NOMO-1 (cell line): ENCODE data around the gene TUFM.
"Not testable (repeated sequence)": the region's sequence is repeated elsewhere in the genome, so short reads cannot be mapped to it uniquely, and the experiment has no call there.

ENCODE experiments used
- DNase-seq, 2 experiments: peaks; one replicate each; lab custom pipeline; 2025; ENCODE audit not compliant: unreplicated experiment in 2 of 2; lab: John Stamatoyannopoulos, UW

TUFM gene

DNA sequence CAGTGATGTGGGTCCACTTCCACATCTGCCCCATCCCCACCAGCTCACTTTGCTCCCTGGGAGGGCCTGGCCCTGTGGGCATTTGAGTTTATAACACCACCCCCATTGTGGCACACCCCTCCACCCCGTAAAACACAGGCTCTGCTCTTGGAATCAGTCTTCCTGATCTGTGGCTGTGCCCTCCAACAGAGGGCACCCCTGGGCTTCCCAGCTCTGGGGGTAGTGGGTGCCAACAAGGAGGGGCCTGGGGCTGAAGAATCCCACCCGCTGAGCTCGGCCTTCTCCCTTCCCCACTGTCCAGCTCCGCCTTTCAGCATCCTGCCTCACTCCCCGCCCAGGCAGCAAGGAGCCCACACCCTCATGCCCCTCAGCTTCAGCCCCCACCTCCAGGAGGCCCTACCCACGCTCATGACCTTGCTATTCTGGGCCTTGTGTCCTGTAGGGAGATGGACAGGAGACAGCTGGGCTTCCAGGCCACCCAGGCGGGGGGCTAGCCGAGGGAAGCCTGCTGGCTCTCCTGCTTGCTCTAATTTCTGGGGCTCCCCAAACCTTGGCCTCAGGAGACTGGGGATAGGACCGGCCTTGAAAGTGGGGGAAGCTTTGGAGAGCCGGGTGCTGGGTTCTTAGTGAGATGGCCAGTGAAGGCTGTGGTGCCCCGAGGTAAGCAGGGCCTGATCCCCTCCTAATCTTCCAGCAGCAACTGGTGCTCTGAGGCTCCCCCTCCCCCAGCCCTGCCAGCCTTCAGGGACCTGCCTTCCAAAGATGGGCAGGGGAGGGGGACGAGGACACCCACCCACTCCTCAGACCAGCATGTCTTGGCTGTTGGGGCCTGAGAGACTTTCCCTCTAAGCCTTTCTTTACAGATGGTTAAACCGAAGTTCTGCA lies 29.2 kb upstream of the TUFM start:
- DNase-seq = no peak

DNA sequence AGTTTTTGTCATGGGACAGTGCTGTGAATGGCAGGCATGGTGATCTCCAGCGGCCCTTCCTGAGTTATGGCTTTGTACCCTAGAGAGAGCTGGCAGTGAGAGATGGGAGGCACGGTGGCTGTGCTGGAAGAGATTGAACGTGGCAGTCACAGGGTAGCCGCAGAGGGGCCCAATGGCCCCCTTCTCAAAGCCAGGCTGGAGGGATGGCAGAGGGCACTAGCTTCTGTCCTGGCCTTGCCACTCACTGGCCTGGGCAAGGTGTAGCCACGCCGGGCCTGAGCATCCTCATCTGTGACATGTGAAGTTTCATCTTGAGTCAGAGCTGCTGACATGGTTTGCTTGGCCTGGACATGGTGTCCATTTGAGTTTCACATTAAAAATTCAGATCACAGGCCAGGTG lies 28.3 kb upstream of the TUFM start:
- DNase-seq = no peak

DNA sequence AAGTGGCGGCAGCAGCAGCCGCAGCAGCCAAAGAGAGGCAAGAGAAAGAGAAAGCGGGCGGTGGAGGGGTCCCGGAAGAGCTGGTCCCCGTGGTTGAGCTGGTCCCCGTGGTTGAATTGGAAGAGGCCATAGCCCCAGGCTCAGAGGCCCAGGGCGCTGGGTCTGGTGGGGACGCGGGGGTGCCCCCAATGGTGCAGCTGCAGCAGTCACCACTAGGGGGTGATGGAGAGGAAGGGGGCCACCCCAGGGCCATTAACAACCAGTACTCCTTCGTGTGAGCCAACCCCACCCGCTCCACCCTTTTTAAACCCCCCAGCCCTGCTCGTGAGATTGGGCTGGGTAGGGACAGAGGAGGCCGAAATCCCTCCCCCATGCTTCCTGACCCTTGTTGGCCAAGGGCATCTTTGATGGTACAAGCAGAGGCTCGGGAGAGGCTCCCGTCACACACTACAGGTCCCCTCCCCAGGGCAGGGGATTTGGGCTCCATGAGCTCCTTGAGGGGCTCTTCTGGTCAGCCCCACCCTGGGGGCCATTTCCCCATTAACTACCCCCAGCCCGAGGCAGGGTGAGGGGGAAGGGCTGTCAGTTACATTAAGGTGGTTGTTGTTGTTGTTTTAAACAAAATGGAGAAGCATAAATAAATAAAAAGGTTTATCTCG lies 27.5 kb upstream of the TUFM start:
- peak in 1 of 2 experiments; percentile 14 for DNase-seq

DNA sequence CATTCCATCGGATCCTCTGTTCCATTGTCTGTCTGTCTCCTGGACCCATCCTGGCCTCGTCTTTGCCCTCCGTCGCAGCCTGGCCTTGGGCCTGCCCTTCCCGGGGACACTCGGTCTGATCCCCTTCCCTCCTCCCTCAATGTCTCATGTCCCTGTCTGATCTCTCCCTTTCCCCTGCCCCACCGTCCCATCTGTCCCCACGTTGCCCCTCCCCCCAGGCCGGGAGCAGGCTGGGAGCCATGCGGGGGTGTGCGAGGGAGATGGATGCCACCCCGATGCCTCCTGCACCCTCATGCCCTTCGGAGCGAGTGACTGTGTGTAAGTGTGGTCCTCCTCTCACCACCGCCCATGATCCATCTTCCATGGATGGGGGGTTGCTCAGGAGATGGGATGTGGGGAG lies 26.8 kb upstream of the TUFM start:
- no peak for DNase-seq

DNA sequence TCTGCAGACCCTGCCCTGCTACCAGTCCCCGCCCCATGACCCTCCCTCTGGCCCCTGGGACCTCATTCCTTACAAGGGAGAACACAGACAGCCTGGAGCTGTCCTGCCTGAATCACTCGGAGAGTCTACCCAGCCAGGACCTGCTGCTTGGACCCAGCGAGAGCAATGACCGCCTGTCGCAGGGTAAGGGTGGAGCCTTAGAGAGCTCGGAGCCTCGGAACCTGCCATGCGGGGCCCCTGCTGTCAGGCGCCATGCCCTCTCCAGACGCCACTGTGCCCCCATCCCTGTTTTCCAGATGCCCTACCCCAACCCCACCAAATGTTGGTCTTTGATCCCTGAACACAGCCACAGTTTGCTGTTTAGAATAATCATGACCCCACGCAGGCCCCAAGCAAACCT lies 23.1 kb upstream of the TUFM start:
- DNase-seq = no peak

DNA sequence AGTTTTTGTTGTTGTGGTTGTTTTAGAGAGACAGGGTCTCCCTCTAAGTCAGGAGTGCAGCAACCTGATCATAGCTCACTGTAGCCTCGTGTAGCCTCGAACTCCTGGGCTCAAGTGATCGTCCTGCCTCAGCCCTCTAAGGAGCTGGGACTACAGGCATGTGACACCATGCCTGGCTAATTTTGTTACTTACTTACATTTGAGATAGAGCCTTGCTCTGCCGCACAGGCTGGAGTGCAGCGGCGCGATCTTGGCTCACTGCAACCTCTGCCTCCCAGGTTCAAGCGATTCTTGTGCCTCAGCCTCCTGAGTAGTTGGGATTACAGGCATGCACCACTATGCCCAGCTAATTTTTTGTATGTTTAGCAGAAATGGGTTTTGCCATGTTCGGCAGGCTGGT lies 21.5 kb upstream of the TUFM start:
- not testable (repeated sequence) for DNase-seq

DNA sequence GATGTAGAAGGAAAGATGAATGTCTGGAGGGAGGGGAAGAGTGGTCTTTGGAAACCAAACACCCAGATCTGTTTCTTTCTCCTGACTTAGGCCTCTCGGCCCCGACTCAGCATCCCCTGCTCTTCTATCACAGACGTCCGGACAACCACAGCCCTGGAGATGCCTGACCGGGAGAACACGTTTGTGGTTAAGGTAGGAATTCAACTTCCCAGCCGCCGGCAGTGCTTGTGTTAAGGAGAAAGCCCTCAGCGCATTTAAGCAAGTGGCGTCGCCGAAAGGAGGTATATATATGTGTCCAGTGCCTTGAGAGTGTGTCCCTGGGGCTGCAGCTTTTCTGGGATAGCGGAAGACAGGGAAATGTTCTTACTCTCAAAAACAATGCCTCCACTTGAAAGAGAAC lies 21.1 kb upstream of the TUFM start:
- no peak for DNase-seq

DNA sequence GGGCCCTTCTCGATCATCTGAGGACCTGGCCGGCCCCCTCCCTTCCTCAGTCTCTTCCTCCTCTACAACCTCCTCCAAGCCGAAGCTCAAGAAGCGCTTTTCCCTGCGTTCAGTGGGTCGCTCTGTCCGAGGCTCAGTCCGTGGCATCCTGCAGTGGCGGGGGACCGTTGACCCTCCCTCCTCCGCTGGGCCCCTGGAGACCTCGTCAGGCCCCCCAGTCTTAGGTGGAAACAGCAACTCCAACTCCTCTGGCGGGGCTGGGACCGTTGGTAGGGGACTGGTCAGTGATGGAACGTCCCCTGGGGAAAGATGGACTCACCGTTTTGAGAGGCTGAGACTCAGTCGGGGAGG lies 20.3 kb upstream of the TUFM start:
- no peak for DNase-seq

DNA sequence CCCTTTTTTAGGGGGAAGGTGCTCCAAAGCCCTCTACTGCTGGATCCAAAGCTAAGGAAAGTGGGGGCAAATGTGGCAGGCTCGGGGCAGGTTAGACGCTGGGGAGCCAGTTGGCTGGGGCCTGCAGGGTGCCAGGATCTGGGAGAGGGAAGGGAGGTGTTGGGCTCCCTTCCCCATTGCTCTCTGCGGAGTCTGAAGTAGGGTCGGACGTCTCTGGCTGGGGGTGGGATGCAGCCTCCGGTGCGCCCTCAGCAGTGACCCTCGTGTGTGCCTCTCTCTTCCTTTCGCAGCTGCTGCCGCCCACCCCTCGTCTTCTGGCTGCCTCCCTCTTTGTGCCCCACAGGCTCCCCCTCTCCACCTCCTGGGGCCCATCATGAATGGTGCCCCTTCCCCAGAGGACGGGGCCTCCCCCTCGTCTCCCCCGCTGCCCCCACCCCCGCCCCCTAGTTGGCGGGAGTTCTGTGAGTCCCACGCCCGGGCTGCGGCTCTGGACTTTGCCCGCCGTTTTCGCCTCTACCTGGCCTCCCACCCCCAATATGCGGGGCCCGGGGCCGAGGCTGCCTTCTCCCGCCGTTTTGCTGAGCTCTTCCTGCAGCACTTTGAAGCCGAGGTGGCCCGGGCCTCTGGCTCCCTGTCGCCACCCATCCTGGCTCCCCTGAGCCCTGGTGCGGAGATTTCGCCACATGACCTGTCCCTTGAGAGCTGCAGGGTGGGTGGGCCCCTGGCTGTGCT lies 19.7 kb upstream of the TUFM start:
- DNase-seq = no peak

DNA sequence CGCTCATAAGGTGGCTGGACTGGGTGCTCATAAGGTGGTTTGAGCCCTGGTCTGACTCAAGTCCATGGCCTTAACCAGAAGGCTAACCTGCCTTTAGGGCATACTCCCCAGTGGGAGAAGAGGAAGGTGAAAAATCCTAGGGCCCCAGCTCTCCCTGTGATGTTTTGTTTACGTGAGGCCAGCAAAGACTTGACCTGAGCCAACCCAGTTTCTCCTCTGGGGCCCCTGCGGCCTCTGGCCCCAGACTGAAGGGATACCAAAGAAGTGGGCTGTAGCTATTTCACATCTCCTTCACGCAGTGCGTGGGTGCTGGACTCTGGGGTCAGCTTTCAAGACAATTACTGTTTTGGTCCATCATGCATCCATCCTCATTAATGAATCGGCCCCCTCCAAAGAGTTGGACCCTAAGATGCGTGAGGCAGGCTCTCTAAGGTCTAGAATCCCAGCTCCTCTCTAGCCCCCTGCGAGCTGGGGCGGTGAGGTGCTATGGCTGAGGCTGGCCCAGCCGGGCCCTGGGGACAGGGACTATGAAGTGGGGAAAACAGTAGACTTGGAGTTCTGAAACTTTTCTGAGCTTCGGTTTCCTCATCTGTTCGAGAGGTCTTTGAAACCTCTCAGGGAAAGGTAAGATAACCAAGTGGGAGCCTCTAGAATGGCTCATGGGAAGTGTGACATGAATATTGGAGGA lies 19.0 kb upstream of the TUFM start:
- DNase-seq = no peak

DNA sequence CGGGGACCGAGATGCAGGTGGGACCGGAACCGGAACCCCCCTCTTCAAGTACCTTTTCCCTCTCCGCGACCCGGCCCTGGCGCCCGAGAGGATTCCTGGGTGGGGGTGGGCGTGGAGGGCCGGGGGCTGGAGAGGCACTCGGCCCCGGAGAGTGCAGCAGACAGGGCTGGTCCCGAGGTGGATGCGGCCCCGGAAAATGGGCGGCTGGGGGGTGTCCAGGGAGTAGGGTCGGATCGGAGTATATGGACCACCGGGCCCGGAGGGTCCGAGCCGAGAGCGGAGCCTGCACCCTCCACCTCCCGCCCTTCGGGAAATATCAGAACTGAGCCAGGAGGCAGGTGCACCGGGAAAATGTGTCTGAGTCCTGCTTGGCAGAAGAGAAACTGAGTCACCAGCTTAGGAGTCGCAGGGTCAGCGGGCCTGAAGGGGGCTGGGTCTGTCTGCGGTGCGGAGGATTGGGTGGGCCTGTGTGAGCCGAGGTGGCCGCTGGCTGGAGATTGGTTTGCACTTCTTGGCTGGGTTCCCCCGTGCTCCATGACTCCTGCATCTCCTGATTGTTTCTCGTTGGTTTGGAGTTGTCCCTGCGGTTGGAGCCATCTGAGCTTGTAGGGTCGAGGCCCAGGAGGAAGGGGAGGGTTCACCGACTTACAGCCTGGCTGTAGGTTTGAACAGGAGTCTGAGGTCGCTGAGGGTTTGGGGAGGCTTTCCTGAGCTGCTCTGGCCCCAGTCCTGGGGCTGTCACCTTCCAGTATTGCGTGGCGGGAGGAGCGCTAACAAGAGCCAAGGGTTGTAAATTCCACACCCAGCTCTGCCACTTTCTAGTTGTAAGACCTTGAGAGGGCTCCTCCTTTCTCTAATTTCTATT lies 18.0 kb upstream of the TUFM start:
- DNase-seq = no peak

DNA sequence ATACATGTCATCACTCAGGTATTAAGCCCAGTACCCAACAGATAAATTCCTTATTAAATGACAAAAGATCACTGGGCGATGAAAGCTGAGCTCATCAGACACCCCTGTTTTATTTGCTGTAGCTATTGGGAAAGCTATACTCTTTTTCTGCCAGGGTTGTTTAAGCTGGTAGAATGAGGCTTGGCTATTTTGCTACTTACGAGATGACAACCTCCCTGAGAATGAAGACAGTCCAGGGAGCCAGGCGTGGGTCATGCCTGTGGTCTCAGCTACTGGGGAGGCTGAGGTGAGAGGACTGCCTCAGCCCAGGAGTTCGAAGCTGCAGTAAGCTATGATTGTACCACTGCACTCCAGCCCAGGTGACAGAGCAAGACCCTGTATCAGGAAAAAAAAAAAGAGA lies 13.2 kb upstream of the TUFM start:
- no peak for DNase-seq

DNA sequence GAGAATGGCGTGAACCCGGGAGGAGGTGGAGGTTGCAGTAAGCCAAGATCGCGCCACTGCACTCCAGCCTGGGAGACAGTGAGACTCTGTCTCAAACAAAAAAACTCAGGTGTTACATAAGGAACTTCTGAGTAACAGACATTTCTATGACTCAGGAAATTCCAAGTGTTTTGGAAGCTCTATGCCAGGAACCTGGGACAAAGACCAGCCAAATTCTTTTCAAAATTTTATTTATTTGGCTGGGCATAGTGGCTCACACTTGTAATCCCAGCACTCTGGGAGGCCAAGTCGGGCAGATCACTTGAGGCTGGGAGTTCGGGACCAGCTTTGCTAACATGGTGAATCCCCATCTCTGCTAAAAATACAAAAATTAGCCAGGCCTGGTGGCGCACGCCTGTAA lies 12.3 kb upstream of the TUFM start:
- DNase-seq = no peak

DNA sequence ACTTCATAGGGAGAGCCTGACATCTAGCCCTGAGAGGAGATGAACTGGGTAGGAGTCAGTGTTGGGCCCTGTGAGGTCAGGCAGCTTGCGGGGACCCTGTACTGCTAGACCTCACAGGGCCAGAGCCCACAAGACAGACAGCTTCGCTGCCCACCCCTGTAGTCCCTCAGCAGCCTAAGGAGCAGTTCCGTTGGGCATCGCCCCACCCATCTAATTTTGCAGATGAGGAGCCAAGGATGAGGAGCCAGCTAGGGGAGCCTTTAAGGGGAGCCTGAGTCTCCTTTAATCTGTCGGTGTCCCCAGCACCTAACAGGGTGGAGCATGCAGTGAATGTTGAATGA lies 755 bp upstream of the TUFM start:
- DNase-seq = no peak

DNA sequence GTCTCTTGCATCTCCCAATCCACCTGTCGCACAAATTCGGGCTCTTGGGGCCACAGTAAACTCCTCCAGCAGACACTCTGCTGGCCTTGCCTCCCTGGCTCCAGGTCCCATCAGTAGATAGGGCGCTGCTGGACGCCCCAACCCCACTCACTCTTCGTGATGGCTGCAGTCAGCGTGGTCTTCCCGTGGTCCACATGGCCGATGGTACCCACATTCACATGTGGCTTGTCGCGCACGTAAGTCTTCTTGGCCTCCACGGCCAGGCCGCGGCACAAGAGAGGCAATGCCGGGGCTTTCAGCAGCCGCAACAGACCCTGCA lies 428 bp downstream of the TUFM start:
- no peak for DNase-seq

DNA sequence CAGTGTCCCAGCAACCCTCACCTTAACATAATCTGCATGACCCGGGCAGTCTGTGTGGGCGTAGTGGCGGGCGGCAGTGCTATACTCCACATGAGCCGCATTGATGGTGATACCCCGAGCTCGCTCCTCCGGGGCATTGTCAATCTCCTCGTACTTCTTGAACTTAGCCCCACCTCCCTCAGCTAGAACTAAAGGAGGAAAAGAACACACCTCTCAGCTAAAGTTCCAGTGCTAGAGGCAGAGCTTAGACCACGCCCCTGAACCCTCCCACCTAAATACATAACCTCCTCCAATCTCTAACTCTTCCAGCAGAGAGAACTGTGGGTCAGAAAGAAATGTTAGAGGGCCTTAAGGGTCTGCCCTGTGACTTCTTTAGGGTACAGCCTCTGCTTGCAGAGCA lies 855 bp downstream of the TUFM start:
- DNase-seq = peak; percentile 24 to 44

DNA sequence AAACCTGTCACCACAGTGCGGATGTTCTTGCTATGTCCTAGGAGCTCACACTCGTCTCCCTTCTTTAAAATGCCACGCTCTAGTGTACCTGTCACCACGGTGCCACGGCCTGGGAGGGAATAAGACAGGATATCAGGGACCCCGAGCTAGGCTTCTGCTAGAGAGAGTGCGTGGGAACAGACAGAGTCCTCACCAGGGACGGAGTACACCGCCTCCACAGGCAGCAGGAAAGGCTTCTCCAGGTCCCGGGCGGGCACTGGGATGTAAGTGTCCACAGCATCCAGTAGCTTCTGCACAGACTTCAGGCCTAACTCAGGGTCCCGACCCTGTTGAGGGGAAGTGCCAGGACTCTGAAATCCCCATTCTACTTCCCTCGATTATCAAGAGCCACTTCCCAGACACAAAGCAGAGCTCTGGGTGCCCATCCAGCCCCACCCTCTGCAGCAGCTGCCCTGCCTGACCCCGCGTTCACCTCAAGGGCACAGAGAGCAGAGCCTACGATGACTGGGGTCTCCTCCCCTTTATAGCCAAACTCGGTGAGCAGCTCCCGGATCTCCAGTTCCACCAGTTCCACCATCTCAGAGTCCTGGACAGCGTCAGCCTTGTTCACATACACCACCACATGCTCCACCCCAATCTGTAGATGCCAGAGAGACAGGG lies 1.8 kb downstream of the TUFM start:
- DNase-seq = no peak

DNA sequence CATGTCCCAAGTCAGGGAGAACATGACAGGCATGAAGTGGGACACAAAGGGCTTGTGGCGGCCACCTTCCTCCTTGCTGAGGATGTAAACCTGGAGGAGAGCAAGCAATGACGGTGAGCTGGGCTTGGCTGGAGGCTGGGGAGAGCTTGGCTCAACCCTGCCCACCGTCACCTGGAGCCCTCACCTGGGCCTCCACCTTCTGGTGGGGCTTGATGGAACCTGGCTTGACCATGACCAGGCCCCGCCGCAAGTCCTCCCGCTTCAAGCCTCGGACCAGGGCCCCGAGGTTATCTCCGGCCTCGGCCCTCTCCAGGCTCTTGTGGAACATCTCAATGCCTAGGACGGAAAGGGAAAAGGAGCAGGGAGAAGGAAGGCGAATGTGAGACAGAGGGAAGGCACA lies 2.4 kb downstream of the TUFM start:
- no peak for DNase-seq

DNA sequence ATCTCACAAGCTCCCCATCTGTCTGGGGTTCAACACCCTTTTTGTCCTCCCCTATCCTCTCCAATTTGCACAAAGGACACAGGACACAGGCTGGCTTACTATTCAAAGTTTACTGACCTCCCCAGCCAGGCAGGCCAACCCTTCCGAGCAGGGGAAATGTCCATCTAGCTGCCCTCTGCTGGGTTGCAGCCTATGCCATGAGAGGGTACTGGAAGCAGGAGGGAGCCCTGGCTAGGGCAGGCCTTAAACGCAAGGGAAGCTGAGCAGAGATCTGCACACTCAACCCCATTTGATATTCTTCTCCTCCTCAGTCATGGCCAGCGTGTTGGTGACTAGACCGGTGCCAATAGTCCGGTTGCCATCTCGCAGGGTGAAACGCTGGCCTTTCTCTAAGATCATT lies 3.5 kb downstream of the TUFM start:
- no peak for DNase-seq

DNA sequence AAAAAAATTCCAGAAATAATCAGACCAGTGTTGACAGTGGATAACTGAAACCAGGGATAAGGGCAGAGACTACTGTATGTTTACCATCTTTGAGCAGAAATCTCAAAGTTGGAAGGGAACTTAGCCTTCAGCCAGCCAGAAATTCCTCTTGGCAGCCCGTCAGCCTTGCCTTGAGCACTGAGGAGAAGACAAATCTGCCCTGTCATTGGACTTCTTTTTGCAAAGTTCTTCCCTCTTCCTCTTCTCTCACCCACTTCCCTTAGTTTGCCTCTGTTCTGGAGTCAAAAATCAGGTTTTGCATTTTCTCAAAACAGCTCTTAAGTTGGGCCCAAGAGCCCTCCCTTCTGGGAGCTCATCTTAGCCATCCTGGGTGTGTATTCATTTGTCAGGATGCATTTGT lies 6.2 kb downstream of the TUFM start:
- DNase-seq = peak in 1 of 2 experiments; percentile 8
